OCI-LY7 (cell line): ENCODE measurements around the gene NDP.

Source experiments
- CTCF ChIP-seq: fragments of 200-600 bp; sonication (generic); conservative IDR thresholded peaks from 2 replicates; pipeline ENCODE4 v1.5.1; 2014; ENCODE audit warnings: mild to moderate bottlenecking, antibody characterized with exemption, low read length, moderate library complexity, mixed read lengths
- EZH2phosphoT487 ChIP-seq: fragments of 200-600 bp; sonication (generic); IDR thresholded peaks from 2 replicates; pipeline ENCODE4 v1.6.1; 2018; ENCODE audit warnings: low read depth, borderline replicate concordance, mild to moderate bottlenecking, mixed run types, antibody characterized with exemption, low read length, moderate library complexity, mixed read lengths

DNA sequence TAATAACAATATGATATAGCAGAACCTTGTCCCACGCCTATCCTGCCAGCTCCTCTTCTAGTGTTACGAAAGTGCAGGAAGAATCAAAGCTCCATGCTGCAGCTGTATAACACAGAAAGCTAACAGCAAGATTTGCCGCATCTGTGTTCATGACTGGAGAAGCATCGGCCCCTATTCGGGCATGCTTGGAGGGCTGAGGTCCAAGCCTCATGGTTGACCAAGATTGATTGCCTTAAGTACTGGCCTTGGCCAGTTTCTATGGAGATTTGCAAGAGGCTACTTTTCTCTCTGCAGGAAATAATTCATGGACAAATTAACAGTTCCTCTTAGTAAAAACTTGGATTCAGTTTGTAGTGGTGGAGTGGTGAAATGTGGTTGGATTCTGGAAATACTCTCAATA, 12.9 kb upstream of the NDP start:
- TF ChIP-seq CTCF (no peak), EZH2phosphoT487 (no peak)
